Cardiac fibroblast (primary cell): ENCODE measurements around the gene EXTL2.
A peak's percentile ranks its signal among the peaks of the same experiment; 100 is the strongest.

Experiments
- DNase-seq, 2 donors: peaks; one replicate each; pipeline versions ENCODE4 v3.0.0 to v3.0.0-alpha.2; 2010; ENCODE audit warnings: low read depth in 2 of 2
- H3K4me3 ChIP-seq, 2 donors: replicated peaks in 1 of 2; 1 replicate in 1 of 2; 2 replicates in 1 of 2; pipeline ENCODE4 v1.5.1; 2011; ENCODE audit warnings: low read depth in 2 of 2, low read length in 2 of 2, mild to moderate bottlenecking in 2 of 2, moderate library complexity in 1 of 2
- CTCF ChIP-seq: IDR thresholded peaks from one replicate; pipeline ENCODE4 v1.5.1; 2011; ENCODE audit warnings: low read depth, mild to moderate bottlenecking, low read length, inconsistent platforms

Gene EXTL2

GRCh38 chr1:100904528-100904927, 9.9 kb upstream of the EXTL2 start:
- no peak for DNase-seq
- no peak for TF ChIP-seq CTCF
- no peak overlapping the region for H3K4me3 ChIP-seq

- H3K4me3 ChIP-seq, result no peak overlapping the region
- DNase-seq, result no peak
- no peak for TF ChIP-seq CTCF
These were observed 9.1 kb upstream of the EXTL2 start for GRCh38 chr1:100903777-100904176.

- no peak for DNase-seq
- no peak overlapping the region for H3K4me3 ChIP-seq
- no peak for TF ChIP-seq CTCF
These were observed 7.7 kb upstream of the EXTL2 start for GRCh38 chr1:100902365-100902764.

- TF ChIP-seq CTCF, result no peak
- DNase-seq, result peak; percentile 59 to 69
- H3K4me3 ChIP-seq, result peak overlapping the region; percentile 87 to 93
These were observed 1.9 kb upstream of the EXTL2 start for GRCh38 chr1:100896481-100896982.

- TF ChIP-seq CTCF, result no peak
- H3K4me3 ChIP-seq, result peak within 1 kb of the TSS; percentile 87 to 93
These were observed 1.2 kb upstream of the EXTL2 start, which contains the start of gene SLC30A7 for GRCh38 chr1:100895540-100896480. TSS of gene SLC30A7 (plus strand) at chr1:100896090. CDS start at chr1:100896263, 173 bp downstream.

GRCh38 chr1:100893718-100894117, 924 bp downstream of the EXTL2 start:
- TF ChIP-seq CTCF, result no peak
- peak overlapping the region; percentile 87 to 93 for H3K4me3 ChIP-seq
- DNase-seq, result no peak

More at GRCh38 chr1:100895540-100896480, 1.2 kb upstream of the EXTL2 start, which contains the start of gene SLC30A7:
- peak; percentile 93 for DNase-seq
